HG02623 (cell line): ENCODE results near the gene GRAMD1C.

Experiments used
- ATAC-seq: cut with Tn5 transposase; IDR thresholded peaks from one replicate; pipeline ENCODE4 v1.9.1; 2021; ENCODE audit warnings: moderate library complexity; ENCODE audit not compliant: unreplicated experiment

The GRAMD1C gene

GRCh38 chr3:113948015-113948917 lies 109.7 kb downstream of the GRAMD1C start:
- peak; percentile 39 for ATAC-seq

- no peak for ATAC-seq
These were observed 114.3 kb downstream of the GRAMD1C start for GRCh38 chr3:113952921-113953320.

GRCh38 chr3:113953677-113954076 lies 115.1 kb downstream of the GRAMD1C start:
- ATAC-seq, result no peak

GRCh38 chr3:113954091-113954685 lies 115.6 kb downstream of the GRAMD1C start:
- ATAC-seq, result no peak

- ATAC-seq, result no peak
These were observed 125.3 kb downstream of the GRAMD1C start for GRCh38 chr3:113963879-113964278.

- no peak for ATAC-seq
These were observed 127.6 kb downstream of the GRAMD1C start for GRCh38 chr3:113966172-113966571.

GRCh38 chr3:113968986-113969385 lies 130.4 kb downstream of the GRAMD1C start:
- no peak for ATAC-seq

- ATAC-seq, result no peak
These were observed 139.2 kb downstream of the GRAMD1C start for GRCh38 chr3:113977822-113978221.

GRCh38 chr3:113979916-113980315 lies 141.3 kb downstream of the GRAMD1C start:
- no peak for ATAC-seq

- no peak for ATAC-seq
These were observed 143.2 kb downstream of the GRAMD1C start for GRCh38 chr3:113981803-113982202.

- no peak for ATAC-seq
These were observed 145.0 kb downstream of the GRAMD1C start for GRCh38 chr3:113983544-113983943.

- peak; percentile 64 for ATAC-seq
These were observed 147.0 kb downstream of the GRAMD1C start for GRCh38 chr3:113985541-113985940.
